ENCODE results near the gene STAM2. TPM values are rescaled to one million over a fixed set of nuclear protein-coding genes. Genes with fewer than 3 reads are reported as not detected.

STAM2 gene
- total RNA-seq, 4 donors from 2014 or later: 19.4 to 29.9 (median 23.9) TPM

GRCh38 chr2:152100961-152101360 is 74.6 kb downstream of the STAM2 start:
- Histone ChIP-seq H3K36me3 (no peaks in the 10 kb centered on the region), H3K4me3 (no peak overlapping the region), H3K9me3 (no peaks in the 10 kb centered on the region), H3K27me3 (peaks cover 0 to 39% (median 8%) of the 10 kb centered on the region in 4 donors), H3K27ac (replicated peaks in 1 of 4) (no peak overlapping the region), H3K4me1 (peaks cover 17 to 34% (median 28%) of the 10 kb centered on the region in 4 donors)
- TF ChIP-seq POLR2AphosphoS5 (IDR thresholded peaks at IDR 0.05) (no peak), POLR2A (IDR thresholded peaks at IDR 0.05; ENCODE audit: low read depth) (no peak), EP300 (IDR thresholded peaks at IDR 0.05) (no peak), CTCF (IDR thresholded peaks at IDR 0.05) (no peak)
- 89% methylated on average over 2 of the region's 2 CpGs for WGBS
- intact Hi-C loops (cut with DNase I): no loop called here
- DNase-seq (ENCODE audit: extremely low spot score): no peak

- no peak for DNase-seq (ENCODE audit: extremely low spot score)
- Histone ChIP-seq H3K36me3 (no peaks in the 10 kb centered on the region), H3K9me3 (no peaks in the 10 kb centered on the region), H3K4me1 (peaks cover 17 to 34% (median 28%) of the 10 kb centered on the region in 4 donors), H3K4me3 (peak overlapping the region; percentile 60 to 79 (median 68)), H3K27me3 (peaks cover 0 to 39% (median 8%) of the 10 kb centered on the region in 4 donors), H3K27ac (replicated peaks in 1 of 4) (no peak overlapping the region)
- intact Hi-C loops (cut with DNase I): loop anchor here (5.0 kb wide), 1 partner anchor 62 kb away; no protein-coding TSS in a partner anchor
- WGBS: 20% methylated on average over 19 of the region's 19 CpGs
- TF ChIP-seq EP300 (IDR thresholded peaks at IDR 0.05): no peak
- TF ChIP-seq POLR2AphosphoS5 (IDR thresholded peaks at IDR 0.05): no peak
- no peak for TF ChIP-seq CTCF (IDR thresholded peaks at IDR 0.05)
- TF ChIP-seq POLR2A (IDR thresholded peaks at IDR 0.05; ENCODE audit: low read depth): no peak
These were observed 76.1 kb downstream of the STAM2 start for GRCh38 chr2:152099367-152100050.

GRCh38 chr2:152098496-152099366 is 76.8 kb downstream of the STAM2 start, which contains the start of gene CACNB4:
Gene CACNB4, minus strand, starts transcription at chr2:152099044.
- peak within 1 kb of the TSS; percentile 60 to 75 (median 64) for H3K27ac ChIP-seq (replicated peaks in 1 of 4)
- intact Hi-C loops (cut with DNase I): loop anchor here (5.0 kb wide), 1 partner anchor 61 kb away; no protein-coding TSS in a partner anchor

More at GRCh38 chr2:152098496-152099366, 76.8 kb downstream of the STAM2 start, which contains the start of gene CACNB4:
- Histone ChIP-seq H3K4me3 (peak within 1 kb of the TSS; percentile 60 to 79 (median 68)), H3K4me1 (peaks cover 17 to 34% (median 28%) of the 10 kb centered on the region in 4 donors), H3K36me3 (no peaks in the 10 kb centered on the region), H3K9me3 (no peaks in the 10 kb centered on the region), H3K27me3 (peaks cover 0 to 39% (median 8%) of the 10 kb centered on the region in 4 donors)
- under 1% methylated on average over 49 of the region's 73 CpGs for WGBS
- no peak for TF ChIP-seq CTCF (IDR thresholded peaks at IDR 0.05)
- TF ChIP-seq EP300 (IDR thresholded peaks at IDR 0.05): no peak
- no peak for TF ChIP-seq POLR2A (IDR thresholded peaks at IDR 0.05; ENCODE audit: low read depth)
- no peak for TF ChIP-seq POLR2AphosphoS5 (IDR thresholded peaks at IDR 0.05)
- DNase-seq (ENCODE audit: extremely low spot score): no peak
